B cell (primary cell): ENCODE measurements around the gene ADAMTSL4. TPM values are rescaled to one million over a fixed set of nuclear protein-coding genes. Genes with fewer than 3 reads are reported as not detected.

Experiments used
- ATAC-seq: fragments of 200-7000 bp; cut with Tn5 transposase; one replicate; pipeline ENCODE4 v1.10.0; 2021; ENCODE audit warnings: low read depth, mild to moderate bottlenecking, moderate number of reproducible peaks, moderate library complexity
- CTCF ChIA-PET: fragments of 350-600 bp; sonication (Branson Sonifier 250); formaldehyde crosslinking; loops from one replicate; lab custom pipeline; 2021; ENCODE audit warnings: antibody characterized with exemption, inconsistent platforms; lab: Charles Lee
- POLR2A ChIA-PET: fragments of 350-600 bp; sonication (Branson Sonifier 250); formaldehyde crosslinking; loops from one replicate; lab custom pipeline; 2021; ENCODE audit warnings: antibody characterized with exemption; lab: Charles Lee
- DNase-seq: peaks from one replicate; pipeline ENCODE4 v3.0.0; 2013
- H2AFZ ChIP-seq: 2 replicates; pipeline ENCODE4 v1.6.1; 2012; ENCODE audit warnings: mild to moderate bottlenecking, low read depth, low read length; ENCODE audit not compliant: insufficient read depth, poor library complexity, severe bottlenecking
- H3K27ac ChIP-seq, 2 donors: 1 replicate in 1 of 2; 2 replicates in 1 of 2; pipeline ENCODE4 v1.5.1; 2012 to 2013; ENCODE audit warnings: low read length in 2 of 2, mild to moderate bottlenecking in 2 of 2, moderate library complexity in 1 of 2
- H3K27me3 ChIP-seq, 4 experiments: fragments of 200-600 bp in 1 of 4; sonication (generic) in 1 of 4; replicated peaks in 1 of 4; 1 replicate in 2 of 4; 2 replicates in 2 of 4; pipeline versions ENCODE4 v1.6.1 to v1.7.0; 2013 to 2016; ENCODE audit warnings: low read length in 3 of 4, mild to moderate bottlenecking in 2 of 4, mixed read lengths in 1 of 4, moderate library complexity in 1 of 4; ENCODE audit not compliant: insufficient read depth in 4 of 4, control insufficient read depth in 3 of 4; ENCODE audit errors: control extremely low read depth in 1 of 4
- H3K36me3 ChIP-seq, 2 experiments: replicated peaks in 1 of 2; 1 replicate in 1 of 2; 2 replicates in 1 of 2; pipeline versions ENCODE4 v1.6.1 to v1.7.1; 2013; ENCODE audit warnings: low read length in 1 of 2; ENCODE audit not compliant: insufficient read depth in 2 of 2, control insufficient read depth in 1 of 2; ENCODE audit errors: control extremely low read depth in 1 of 2, extremely low read depth in 1 of 2
- H3K4me1 ChIP-seq, 2 donors: fragments of 200-600 bp in 1 of 2; sonication (generic) in 1 of 2; 1 replicate in 1 of 2; 2 replicates in 1 of 2; pipeline versions ENCODE4 v1.5.1 to v1.6.1; 2013 to 2017; ENCODE audit warnings: low read length in 2 of 2; ENCODE audit not compliant: control insufficient read depth in 2 of 2, insufficient read depth in 2 of 2
- H3K4me2 ChIP-seq: replicated peaks from 2 replicates; pipeline ENCODE3; 2012; ENCODE audit warnings: mild to moderate bottlenecking, low read depth, low read length; ENCODE audit not compliant: poor library complexity, severe bottlenecking
- H3K4me3 ChIP-seq, 5 experiments: fragments of 200-600 bp in 1 of 5; sonication (generic) in 1 of 5; 1 replicate in 3 of 5; 2 replicates in 2 of 5; pipeline versions ENCODE4 v1.5.1 to v1.7.0; 2011 to 2016; ENCODE audit warnings: low read length in 4 of 5, mild to moderate bottlenecking in 4 of 5, low read depth in 2 of 5, control low read depth in 1 of 5, moderate library complexity in 1 of 5; ENCODE audit not compliant: insufficient read depth in 1 of 5; ENCODE audit errors: control extremely low read depth in 1 of 5, extremely low read depth in 1 of 5
- H3K79me2 ChIP-seq: fragments of 200-600 bp; sonication (generic); one replicate; pipeline ENCODE4 v1.6.0; 2016; ENCODE audit warnings: low read length; ENCODE audit not compliant: control insufficient read depth, insufficient read depth
- H3K9ac ChIP-seq: fragments of 200-600 bp; sonication (generic); 2 replicates; pipeline ENCODE4 v1.6.1; 2017; ENCODE audit warnings: mild to moderate bottlenecking, low read length, moderate library complexity
- H3K9me3 ChIP-seq, 3 donors: one replicate each; pipeline versions ENCODE4 v1.6.1 to v1.7.1; 2013; ENCODE audit warnings: low read length in 2 of 3; ENCODE audit not compliant: control insufficient read depth in 2 of 3, insufficient read depth in 1 of 3; ENCODE audit errors: control extremely low read depth in 1 of 3
- H4K20me1 ChIP-seq: 2 replicates; pipeline ENCODE4 v1.6.0; 2012; ENCODE audit warnings: mild to moderate bottlenecking, low read length; ENCODE audit not compliant: insufficient read depth, control insufficient read depth, poor library complexity, severe bottlenecking
- H3K27ac Mint-ChIP-seq: one replicate; pipeline ENCODE4 v1.8.0; 2021; ENCODE audit warnings: mixed read lengths
- H3K27me3 Mint-ChIP-seq: one replicate; pipeline ENCODE4 v1.8.0; 2021; ENCODE audit warnings: mixed read lengths
- H3K4me1 Mint-ChIP-seq: one replicate; pipeline ENCODE4 v1.8.0; 2021; ENCODE audit warnings: mixed read lengths
- H3K4me3 Mint-ChIP-seq: one replicate; pipeline ENCODE4 v1.8.0; 2021; ENCODE audit warnings: mixed read lengths
- H3K9me3 Mint-ChIP-seq: one replicate; pipeline ENCODE4 v1.8.0; 2022; ENCODE audit warnings: mixed read lengths; ENCODE audit not compliant: insufficient read depth
- EZH2 ChIP-seq: IDR thresholded peaks from 2 replicates; pipeline ENCODE4 v1.6.1; 2012; ENCODE audit warnings: borderline replicate concordance, low read depth, mild to moderate bottlenecking, moderate library complexity, low read length; ENCODE audit not compliant: insufficient read depth, poor library complexity, severe bottlenecking
- WGBS: methylation state at CpG from one replicate; pipeline ENCODE4 v1.1.5; 2013; ENCODE audit warnings: missing lambda C conversion rate; ENCODE audit not compliant: insufficient coverage; 5-methylcytosine and 5-hydroxymethylcytosine counted together
- intact Hi-C: fragments of 100-400 bp; cut with micrococcal nuclease; formaldehyde crosslinking; loops from one replicate; pipeline ENCODE4 v1.10.0; 2022
- polyA plus RNA-seq: library from polyadenylated mRNA; depleted of rRNA; stranded (reverse); fragments of >200 nt; gene quantifications from 2 replicates; pipeline ENCODE4 v1.2.3, GENCODE V29; 2012
- total RNA-seq, 2 donors: library from RNA; stranded (reverse); fragments of 120-200 nt in 1 of 2; gene quantifications; 1 replicate in 1 of 2; 2 replicates in 1 of 2; pipeline versions ENCODE4 v1.2.3 to v1.2.4, GENCODE V29; 2013 to 2022
- TF ChIP-seq, protein P1 (sequence below): fragments of 200-600 bp; IDR thresholded peaks from one replicate; pipeline ENCODE4 v1.8.0; 2022; ENCODE audit warnings: antibody characterized with exemption, mild to moderate bottlenecking

The ADAMTSL4 gene
- total and polyA plus RNA-seq, 2 donors (not counting 1 experiment from before 2014, with no cell fraction given) = 0.70 TPM; not detected in 1

DNA sequence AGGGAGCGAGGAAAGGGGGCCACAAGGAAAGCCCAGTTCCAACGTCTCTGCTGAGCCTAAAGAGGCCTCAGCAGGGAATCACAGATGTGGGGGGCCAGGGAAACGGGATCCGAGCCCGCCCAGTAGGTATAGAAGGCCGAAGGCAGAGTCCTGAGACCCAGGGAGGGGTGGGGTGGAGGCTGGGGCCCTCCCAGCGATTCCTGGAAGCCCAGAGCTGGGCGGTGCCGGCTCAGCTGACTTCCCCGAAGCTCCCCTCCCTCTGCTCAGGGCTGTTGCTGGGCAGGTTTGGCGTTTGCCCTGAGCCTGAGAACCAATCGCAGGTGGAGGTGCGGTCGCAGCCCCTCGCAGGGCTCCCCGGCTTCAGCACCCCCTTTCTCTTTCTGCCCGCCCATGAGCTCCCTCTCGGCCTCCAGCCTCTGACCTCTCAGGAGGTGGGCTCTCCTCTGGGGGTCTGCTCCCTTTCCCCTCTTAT, 12.8 kb downstream of the ADAMTSL4 start:
- Mint-ChIP-seq H3K27ac (peak overlapping the region; percentile 98), H3K9me3 (no peaks in the 10 kb centered on the region), H3K4me3 (peak overlapping the region; percentile 99), H3K27me3 (no peaks in the 10 kb centered on the region), H3K4me1 (peaks cover 59% of the 10 kb centered on the region)
- peak overlapping the region; percentile 93 for H3K9ac ChIP-seq
- H3K27ac ChIP-seq = peak overlapping the region; percentile 96 to 99
- ATAC-seq (peak; percentile 37), DNase-seq (peak; percentile 90)
- peak overlapping the region; percentile 63 to 89 (median 80) for H3K4me3 ChIP-seq
- POLR2A ChIA-PET = interaction anchor here (0.6 to 10.3 kb wide), 10 partner anchors 11 to 173 kb away, joined by 3 to 371 read pairs (median 10); partner anchors contain the start of genes ENSA, MCL1 and TARS2
- no peaks in the 10 kb centered on the region for H3K9me3 ChIP-seq
- CTCF ChIA-PET = interaction anchor here (0.7 to 14.8 kb wide), 13 partner anchors 15 to 434 kb away, joined by 3 to 661 read pairs (median 4); partner anchors contain the start of genes ENSA, FALEC, GOLPH3L and MCL1
- 0% methylated on average over 18 of the region's 18 CpGs for WGBS
- H3K36me3 ChIP-seq = no peaks in the 10 kb centered on the region
- H3K4me1 ChIP-seq = peaks cover 55 to 68% of the 10 kb centered on the region in 2 donors
- intact Hi-C loops = loop anchor here (1.0 to 5.0 kb wide), 12 partner anchors 17 to 497 kb away; partner anchors contain the start of genes ARNT, CDC42SE1, CTSS and ENSA
- peak overlapping the region; percentile 95 for H2AFZ ChIP-seq
- H3K4me2 ChIP-seq = peak overlapping the region; percentile 90
- no peak for TF ChIP-seq EZH2
- TF ChIP-seq, protein P1, sequence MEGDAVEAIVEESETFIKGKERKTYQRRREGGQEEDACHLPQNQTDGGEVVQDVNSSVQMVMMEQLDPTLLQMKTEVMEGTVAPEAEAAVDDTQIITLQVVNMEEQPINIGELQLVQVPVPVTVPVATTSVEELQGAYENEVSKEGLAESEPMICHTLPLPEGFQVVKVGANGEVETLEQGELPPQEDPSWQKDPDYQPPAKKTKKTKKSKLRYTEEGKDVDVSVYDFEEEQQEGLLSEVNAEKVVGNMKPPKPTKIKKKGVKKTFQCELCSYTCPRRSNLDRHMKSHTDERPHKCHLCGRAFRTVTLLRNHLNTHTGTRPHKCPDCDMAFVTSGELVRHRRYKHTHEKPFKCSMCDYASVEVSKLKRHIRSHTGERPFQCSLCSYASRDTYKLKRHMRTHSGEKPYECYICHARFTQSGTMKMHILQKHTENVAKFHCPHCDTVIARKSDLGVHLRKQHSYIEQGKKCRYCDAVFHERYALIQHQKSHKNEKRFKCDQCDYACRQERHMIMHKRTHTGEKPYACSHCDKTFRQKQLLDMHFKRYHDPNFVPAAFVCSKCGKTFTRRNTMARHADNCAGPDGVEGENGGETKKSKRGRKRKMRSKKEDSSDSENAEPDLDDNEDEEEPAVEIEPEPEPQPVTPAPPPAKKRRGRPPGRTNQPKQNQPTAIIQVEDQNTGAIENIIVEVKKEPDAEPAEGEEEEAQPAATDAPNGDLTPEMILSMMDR = no peak
- peaks cover 3% of the 10 kb centered on the region for H4K20me1 ChIP-seq
- no peaks in the 10 kb centered on the region for H3K27me3 ChIP-seq
- H3K79me2 ChIP-seq = peaks cover 36% of the 10 kb centered on the region
